Suppressor macrophage (primary cell): ENCODE results near the gene FCHSD1.

Experiments
- DNase-seq, 4 experiments: peaks; one replicate each; pipeline ENCODE4 v3.0.0-alpha.2; 2020 to 2022

FCHSD1 gene

GRCh38 chr5:141672841-141673813, 21.9 kb upstream of the FCHSD1 start:
- DNase-seq = peak in 2 of 4 experiments; percentile 64 to 68

GRCh38 chr5:141672071-141672840, 21.0 kb upstream of the FCHSD1 start:
- no peak for DNase-seq

DNA sequence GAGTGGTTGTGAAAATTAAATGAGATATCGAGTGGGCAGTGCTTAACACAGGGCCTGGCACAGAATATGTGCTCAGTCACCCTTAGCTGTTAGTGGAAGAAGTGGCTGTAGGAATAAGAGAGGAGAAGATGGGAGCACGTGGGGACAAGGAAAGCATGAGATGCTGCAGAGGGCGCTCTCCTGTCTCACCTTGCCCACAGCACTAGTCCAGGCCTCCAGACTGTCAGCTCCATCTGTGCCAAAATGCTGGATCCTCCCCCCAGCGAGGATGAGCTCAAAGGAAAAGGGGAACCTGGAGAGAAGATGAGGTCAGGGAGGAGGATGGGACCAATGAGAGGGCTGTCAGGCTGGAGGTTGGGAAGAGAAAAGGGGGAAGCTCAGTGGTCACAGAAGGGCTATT, 18.3 kb upstream of the FCHSD1 start:
- peak in 3 of 4 experiments; percentile 36 to 54 (median 52) for DNase-seq

GRCh38 chr5:141668601-141669265, 17.5 kb upstream of the FCHSD1 start:
- peak; percentile 29 to 68 (median 36) for DNase-seq

GRCh38 chr5:141665995-141666940, 15.1 kb upstream of the FCHSD1 start:
- no peak for DNase-seq

GRCh38 chr5:141664733-141665461, 13.7 kb upstream of the FCHSD1 start:
- DNase-seq = peak; percentile 83 to 89 (median 87)

GRCh38 chr5:141663506-141663905, 12.3 kb upstream of the FCHSD1 start:
- no peak for DNase-seq

GRCh38 chr5:141662028-141662427, 10.8 kb upstream of the FCHSD1 start:
- no peak for DNase-seq

DNA sequence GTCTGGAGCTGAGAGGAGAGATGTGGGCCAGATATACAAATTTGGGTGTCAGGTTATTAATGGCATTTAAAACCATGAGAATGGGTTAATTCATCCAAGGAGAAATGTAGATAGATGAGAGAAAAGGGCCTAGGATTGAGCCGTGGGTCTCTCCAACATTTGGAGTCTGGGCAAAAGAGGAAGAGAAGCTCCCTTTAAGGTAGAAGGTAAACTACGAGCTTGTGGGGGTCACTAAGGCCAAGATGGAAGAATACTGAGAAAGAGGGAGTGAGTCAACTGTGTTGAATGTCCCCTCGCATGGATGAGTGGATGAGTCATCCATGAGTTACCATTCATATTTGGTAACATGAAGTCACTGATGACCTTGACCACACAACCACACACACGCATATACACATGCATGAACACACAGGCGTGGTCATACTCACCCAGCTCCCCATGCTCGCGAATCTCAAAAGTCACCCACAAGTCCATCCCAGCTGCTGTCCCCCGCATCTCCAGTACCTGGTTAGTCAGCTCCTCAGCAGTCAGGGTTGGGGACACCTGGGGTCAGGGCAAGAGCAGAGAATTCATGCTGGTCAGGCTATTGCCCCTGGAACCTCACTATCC, 6.8 kb upstream of the FCHSD1 start:
- DNase-seq = peak in 1 of 4 experiments; percentile 40

- DNase-seq = no peak
Observed at GRCh38 chr5:141657404-141657803, 6.2 kb upstream of the FCHSD1 start.

- DNase-seq = no peak
Observed at GRCh38 chr5:141656396-141656795, 5.2 kb upstream of the FCHSD1 start.

DNA sequence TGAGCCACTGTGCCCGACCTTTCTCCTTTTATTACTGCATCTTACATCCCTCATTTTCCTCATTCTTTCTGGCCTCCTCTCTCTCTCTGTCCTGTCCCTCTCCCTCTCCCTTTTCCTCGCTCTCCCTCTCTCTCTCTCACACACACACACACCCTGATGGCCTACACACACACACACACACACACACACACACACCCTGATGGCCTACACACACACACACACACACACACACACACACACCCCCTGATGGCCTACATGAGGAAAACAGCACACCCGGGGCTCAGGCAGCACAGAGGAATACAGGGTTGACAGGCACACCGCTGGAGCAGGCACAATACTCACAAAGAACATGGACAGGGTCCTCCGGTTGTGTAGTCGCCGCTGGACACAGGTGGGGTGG, 3.8 kb upstream of the FCHSD1 start:
- no peak for DNase-seq

DNA sequence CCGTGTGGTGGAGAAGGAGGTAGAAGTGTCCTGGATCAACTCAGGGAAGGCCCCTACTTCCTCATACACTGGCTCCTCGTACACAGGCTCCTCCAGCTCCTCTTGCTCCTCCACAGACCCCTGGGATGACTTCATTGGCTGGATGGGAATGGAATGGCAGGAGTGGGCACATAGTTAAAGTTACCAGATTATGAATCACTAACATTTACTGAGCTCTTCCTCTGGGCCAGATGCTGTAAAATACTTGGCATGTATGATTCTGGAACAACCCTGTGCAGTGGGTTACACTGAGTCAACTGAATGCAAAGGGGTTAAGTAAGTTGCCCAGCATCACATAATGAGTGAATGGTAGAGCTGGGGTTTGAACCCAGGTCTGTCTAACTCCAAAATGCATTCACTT, 3.1 kb upstream of the FCHSD1 start:
- DNase-seq = no peak

DNA sequence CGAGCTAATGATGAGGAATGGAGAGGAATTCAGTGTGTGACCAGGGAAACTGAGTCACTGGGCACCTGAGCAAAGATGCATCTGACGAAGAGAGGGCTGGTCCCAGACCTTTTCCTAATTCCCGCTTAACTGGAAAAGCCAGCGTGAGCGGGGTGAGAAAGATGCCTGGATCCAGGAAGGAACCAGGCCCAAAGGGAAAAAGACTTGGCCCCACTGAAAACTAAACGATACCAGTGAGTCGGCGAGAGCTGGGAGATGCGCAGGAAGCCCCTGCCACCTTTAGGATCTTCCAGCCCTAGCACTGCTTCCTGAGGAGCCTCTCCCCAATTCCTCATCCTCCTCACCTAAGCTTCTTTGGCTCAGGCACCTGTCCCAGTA, 499 bp upstream of the FCHSD1 start:
- DNase-seq = no peak

GRCh38 chr5:141649972-141650371, 1.2 kb downstream of the FCHSD1 start:
- DNase-seq = no peak

- no peak for DNase-seq
Observed at GRCh38 chr5:141649056-141649688, 2.0 kb downstream of the FCHSD1 start.

DNA sequence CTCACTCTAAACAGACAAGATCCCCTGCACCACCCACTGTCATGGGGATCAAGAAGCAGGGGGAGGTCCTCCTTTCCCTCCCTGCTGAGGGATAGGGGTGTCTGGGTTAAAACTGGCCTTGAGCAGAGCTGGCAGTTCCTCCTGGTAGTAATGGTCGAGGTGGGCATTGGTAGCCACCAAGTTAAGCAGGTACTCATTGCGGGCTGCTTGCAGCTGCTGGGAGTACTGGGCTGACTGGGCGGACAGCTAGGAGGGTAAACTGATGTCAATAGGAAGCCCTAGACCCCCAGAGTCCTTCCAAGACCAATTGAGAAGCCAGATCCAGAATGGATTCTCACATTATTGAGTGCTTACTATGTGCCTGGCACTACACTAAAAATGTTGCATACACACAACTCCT, 3.4 kb downstream of the FCHSD1 start:
- no peak for DNase-seq

GRCh38 chr5:141647242-141647641, 4.0 kb downstream of the FCHSD1 start:
- no peak for DNase-seq

GRCh38 chr5:141646026-141646425, 5.2 kb downstream of the FCHSD1 start:
- DNase-seq = no peak

- DNase-seq = peak in 2 of 4 experiments; percentile 25
Observed at GRCh38 chr5:141641634-141642267, 9.5 kb downstream of the FCHSD1 start.
